OCI-LY1 (cell line): Measurements from ENCODE around the gene KLHL35.

Source experiments
- CTCF ChIP-seq: fragments of 200-600 bp; sonication (generic), shearing (Covaris generic); IDR thresholded peaks from 2 replicates; pipeline ENCODE4 v1.5.1; 2017; ENCODE audit warnings: mild to moderate bottlenecking, antibody characterized with exemption, low read length, moderate library complexity, mixed read lengths
- EZH2 ChIP-seq: fragments of 200-600 bp; sonication (generic), shearing (Covaris generic); IDR thresholded peaks from 2 replicates; pipeline ENCODE4 v1.8.0; 2017; ENCODE audit warnings: borderline replicate concordance, mixed run types, mild to moderate bottlenecking, antibody characterized with exemption, low read length, moderate library complexity, mixed read lengths

DNA sequence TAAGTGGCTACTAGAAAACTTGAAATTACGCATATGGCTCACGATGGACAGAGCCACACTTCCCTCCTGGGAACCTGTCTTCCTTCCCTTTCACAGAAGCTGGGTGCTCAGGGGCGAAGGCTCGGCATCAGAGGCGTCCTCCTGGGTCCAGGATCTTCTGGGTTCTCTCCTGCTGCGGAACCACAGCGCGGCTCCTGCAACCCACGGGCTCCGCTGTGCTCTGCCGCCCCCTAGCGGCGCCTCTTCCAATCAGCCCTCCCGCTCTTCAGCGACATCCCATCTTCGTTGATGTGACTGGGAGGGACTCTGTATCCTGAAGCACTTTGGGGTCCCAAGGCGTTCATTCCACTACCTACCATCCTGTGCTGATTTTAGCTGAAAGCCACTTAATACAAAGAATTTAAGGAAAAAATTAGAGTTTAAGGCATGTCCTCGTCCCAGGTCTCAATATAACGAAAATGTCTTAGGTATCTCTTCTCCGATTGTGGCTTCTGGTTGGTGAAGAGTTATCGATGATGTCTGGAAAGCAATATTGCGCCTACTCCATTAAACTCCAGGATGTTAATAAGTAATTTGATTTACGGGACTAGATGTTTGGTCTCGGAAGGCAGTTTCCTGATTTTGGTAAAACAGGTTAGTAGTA lies 48.4 kb downstream of the KLHL35 start:
- TF ChIP-seq CTCF (peak; percentile 97), EZH2 (no peak)
